HepG2 (cell line): ENCODE results near the gene ACADVL. TPM values are rescaled to one million over a fixed set of nuclear protein-coding genes. Genes with fewer than 3 reads are reported as not detected.

Experiments
- E2F5 ChIP-seq: sonication (generic); formaldehyde crosslinking; conservative IDR thresholded peaks from 2 replicates; pipeline ENCODE4 v1.4.0; 2020; ENCODE audit warnings: missing genetic modification reagents
- FOXK1 ChIP-seq: sonication (generic); formaldehyde crosslinking; IDR thresholded peaks from 2 replicates; pipeline ENCODE4 v1.4.0; 2020; ENCODE audit warnings: low read depth, missing genetic modification reagents, borderline replicate concordance
- HOXA5 ChIP-seq: sonication (generic); formaldehyde crosslinking; IDR thresholded peaks from 2 replicates; pipeline ENCODE4 v1.4.0; 2020; ENCODE audit warnings: missing genetic modification reagents
- IKZF5 ChIP-seq: IDR thresholded peaks from 2 replicates; pipeline ENCODE4 v1.6.1; 2018; ENCODE audit warnings: missing genetic modification reagents, mild to moderate bottlenecking, missing compliant biosample characterization
- NFE2 ChIP-seq: sonication (generic); formaldehyde crosslinking; IDR thresholded peaks from 2 replicates; pipeline ENCODE4 v1.4.0; 2020; ENCODE audit warnings: missing genetic modification reagents
- PCBP2 ChIP-seq: fragments of 200-400 bp; formaldehyde crosslinking; optimal IDR thresholded peaks from 2 replicates; pipeline ENCODE3; 2018; ENCODE audit warnings: low read length, low read depth; ENCODE audit not compliant: poor library complexity, severe bottlenecking
- PRPF4 ChIP-seq: fragments of 200-400 bp; formaldehyde crosslinking; IDR thresholded peaks from 2 replicates; pipeline ENCODE4 v1.6.1; 2016; ENCODE audit warnings: low read length, low read depth; ENCODE audit not compliant: poor library complexity, severe bottlenecking
- THAP9 ChIP-seq: sonication (generic); formaldehyde crosslinking; IDR thresholded peaks from 2 replicates; pipeline ENCODE4; 2020; ENCODE audit warnings: missing genetic modification reagents, mild to moderate bottlenecking, borderline replicate concordance
- ZNF10 ChIP-seq: sonication (generic); formaldehyde crosslinking; IDR thresholded peaks from 2 replicates; pipeline ENCODE4 v1.4.0; 2020; ENCODE audit warnings: mild to moderate bottlenecking, low read depth, missing genetic modification reagents, borderline replicate concordance
- ZNF432 ChIP-seq: sonication (generic); formaldehyde crosslinking; IDR thresholded peaks from 2 replicates; pipeline ENCODE4 v1.5.0; 2020; ENCODE audit warnings: missing genetic modification reagents, mild to moderate bottlenecking, borderline replicate concordance
- ZNF609 ChIP-seq: sonication (generic); formaldehyde crosslinking; IDR thresholded peaks from 2 replicates; pipeline ENCODE4 v1.4.0; 2020; ENCODE audit warnings: mild to moderate bottlenecking, missing genetic modification reagents, borderline replicate concordance
- ZNF616 ChIP-seq: sonication (generic); formaldehyde crosslinking; IDR thresholded peaks from 2 replicates; pipeline ENCODE4 v1.5.0; 2020; ENCODE audit warnings: low read depth, mild to moderate bottlenecking, missing genetic modification reagents
- polyA plus RNA-seq, 8 experiments: library from polyadenylated mRNA; depleted of rRNA in 3 of 8; stranded (reverse) in 7 of 8; unstranded in 1 of 8; fragments of >200 nt; fragmentation: Illumina TruSeq in 4 of 8; extraction: Trizol in 4 of 8; gene quantifications; 2 replicates each; pipeline versions ENCODE4 v1.2.1 to v1.2.3, GENCODE V29; 2011 to 2016; ENCODE audit warnings: low read depth in 4 of 8, missing spikeins in 1 of 8, mixed read lengths in 1 of 8; ENCODE audit not compliant: insufficient read depth in 1 of 8
- total RNA-seq, 5 experiments: library from RNA; depleted of rRNA; stranded (reverse); fragments of >200 nt; fragmentation: Illumina TruSeq; extraction: Trizol; gene quantifications; 2 replicates each; pipeline ENCODE4 v1.2.3, GENCODE V29; 2016; ENCODE audit warnings: low read depth in 1 of 5
- TF ChIP-seq, protein P1 (sequence below): IDR thresholded peaks from 2 replicates; pipeline ENCODE4 v1.6.1; 2016; ENCODE audit warnings: missing biosample characterization, missing genetic modification reagents, low read depth
- TF ChIP-seq, protein P2 (sequence below): sonication (generic); formaldehyde crosslinking; conservative IDR thresholded peaks from 2 replicates; pipeline ENCODE4 v1.8.1; 2023; ENCODE audit warnings: missing genetic modification reagents

Gene ACADVL
- total and polyA plus RNA-seq, 2 of the 13 experiments (the other 11 are each of a cell fraction or from before 2014, with no cell fraction given) = 219 to 412 TPM

GRCh38 chr17:7219812-7220592 is at the start of gene ACADVL, which contains the start of gene DLG4 (continued):
- TF ChIP-seq, protein P1, sequence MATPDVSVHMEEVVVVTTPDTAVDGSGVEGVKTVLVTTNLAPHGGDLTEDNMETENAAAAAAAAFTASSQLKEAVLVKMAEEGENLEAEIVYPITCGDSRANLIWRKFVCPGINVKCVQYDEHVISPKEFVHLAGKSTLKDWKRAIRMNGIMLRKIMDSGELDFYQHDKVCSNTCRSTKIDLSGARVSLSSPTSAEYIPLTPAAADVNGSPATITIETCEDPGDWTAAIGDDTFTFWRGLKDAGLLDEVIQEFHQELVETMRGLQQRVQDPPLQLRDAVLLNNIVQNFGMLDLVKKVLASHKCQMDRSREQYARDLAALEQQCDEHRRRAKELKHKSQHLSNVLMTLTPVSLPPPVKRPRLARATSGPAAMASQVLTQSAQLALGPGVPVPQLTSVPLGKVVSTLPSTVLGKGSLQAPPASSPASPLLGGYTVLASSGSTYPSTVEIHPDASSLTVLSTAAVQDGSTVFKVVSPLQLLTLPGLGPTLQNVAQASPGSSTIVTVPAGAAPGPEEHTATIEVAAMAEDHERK (CRISPR knock-in tag) = peak; percentile 83
- TF ChIP-seq PCBP2 (no peak), ZNF616 (CRISPR knock-in tag) (no peak; the same call in 1 of the 2 replicates), FOXK1 (CRISPR knock-in tag) (no peak), NFE2 (CRISPR knock-in tag) (no peak), ZNF609 (CRISPR knock-in tag) (no peak), IKZF5 (peak; percentile 82), PRPF4 (no peak), E2F5 (CRISPR knock-in tag) (no peak), ZNF432 (CRISPR knock-in tag) (no peak), THAP9 (CRISPR knock-in tag) (no peak), ZNF10 (CRISPR knock-in tag) (0 out of 2 replicates have a peak, but pooled peaks have one; percentile 75), HOXA5 (no peak)
- TF ChIP-seq, protein P2, sequence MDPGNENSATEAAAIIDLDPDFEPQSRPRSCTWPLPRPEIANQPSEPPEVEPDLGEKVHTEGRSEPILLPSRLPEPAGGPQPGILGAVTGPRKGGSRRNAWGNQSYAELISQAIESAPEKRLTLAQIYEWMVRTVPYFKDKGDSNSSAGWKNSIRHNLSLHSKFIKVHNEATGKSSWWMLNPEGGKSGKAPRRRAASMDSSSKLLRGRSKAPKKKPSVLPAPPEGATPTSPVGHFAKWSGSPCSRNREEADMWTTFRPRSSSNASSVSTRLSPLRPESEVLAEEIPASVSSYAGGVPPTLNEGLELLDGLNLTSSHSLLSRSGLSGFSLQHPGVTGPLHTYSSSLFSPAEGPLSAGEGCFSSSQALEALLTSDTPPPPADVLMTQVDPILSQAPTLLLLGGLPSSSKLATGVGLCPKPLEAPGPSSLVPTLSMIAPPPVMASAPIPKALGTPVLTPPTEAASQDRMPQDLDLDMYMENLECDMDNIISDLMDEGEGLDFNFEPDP (CRISPR knock-in tag) = no peak
